Measurements from ENCODE around the gene GTF2A1L. TPM values are rescaled to one million over a fixed set of nuclear protein-coding genes. Genes with fewer than 3 reads are reported as not detected.
"Not testable (repeated sequence)": the region's sequence is repeated elsewhere in the genome, so short reads cannot be mapped to it uniquely, and the experiment has no call there.

GTF2A1L gene
- total RNA-seq, 1 donor from 2014 or later, result not detected

DNA sequence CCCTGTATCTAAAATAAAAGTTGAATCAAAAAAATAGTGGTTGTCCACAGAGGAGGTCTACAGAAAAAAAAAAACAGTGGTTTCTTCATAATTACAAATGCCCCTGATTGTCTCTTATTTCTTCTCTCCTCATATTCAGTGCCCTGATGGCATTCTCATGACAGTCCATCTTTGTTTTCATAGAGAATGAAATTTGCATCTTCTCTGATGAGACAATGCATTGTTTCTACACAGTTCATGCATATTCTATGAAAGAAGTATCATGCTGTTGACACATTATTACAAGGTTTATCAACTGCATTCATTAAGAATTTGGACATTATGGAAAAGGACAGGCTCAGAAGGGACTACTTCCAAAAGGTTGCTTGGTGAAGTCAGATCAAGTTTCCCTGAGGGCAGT, 78.3 kb downstream of the GTF2A1L start:
- no peak for DNase-seq (ENCODE audit: extremely low read depth, low read depth, low spot score)

DNA sequence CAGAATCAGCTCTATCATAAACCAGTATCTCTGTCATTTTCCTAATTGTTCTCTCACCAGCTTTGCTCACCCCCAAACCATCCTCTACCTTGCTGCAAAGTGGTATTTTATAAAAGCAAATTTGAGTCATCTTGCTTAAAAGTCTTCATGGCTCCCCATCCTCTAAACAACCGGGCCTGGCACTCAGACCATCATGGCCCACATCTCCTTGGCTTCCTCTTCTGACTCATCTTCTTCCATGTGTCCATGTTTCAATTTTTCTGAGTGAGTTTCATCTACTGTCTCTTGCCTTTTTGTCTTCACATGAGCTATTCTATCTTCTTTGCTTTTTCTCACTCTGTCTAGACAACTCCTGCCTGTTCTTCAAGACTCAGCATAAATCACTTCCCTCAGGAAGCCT, 79.2 kb downstream of the GTF2A1L start:
- no peak for DNase-seq (ENCODE audit: extremely low read depth, low read depth, low spot score)

GRCh38 chr2:48699348-48699930, 81.8 kb downstream of the GTF2A1L start:
- DNase-seq (ENCODE audit: extremely low read depth, low read depth, low spot score), result no peak

GRCh38 chr2:48703621-48704020, 86.0 kb downstream of the GTF2A1L start:
- not testable (repeated sequence) for DNase-seq (ENCODE audit: extremely low read depth, low read depth, low spot score)

GRCh38 chr2:48707466-48707865, 89.8 kb downstream of the GTF2A1L start:
- DNase-seq (ENCODE audit: extremely low read depth, low read depth, low spot score), result no peak

DNA sequence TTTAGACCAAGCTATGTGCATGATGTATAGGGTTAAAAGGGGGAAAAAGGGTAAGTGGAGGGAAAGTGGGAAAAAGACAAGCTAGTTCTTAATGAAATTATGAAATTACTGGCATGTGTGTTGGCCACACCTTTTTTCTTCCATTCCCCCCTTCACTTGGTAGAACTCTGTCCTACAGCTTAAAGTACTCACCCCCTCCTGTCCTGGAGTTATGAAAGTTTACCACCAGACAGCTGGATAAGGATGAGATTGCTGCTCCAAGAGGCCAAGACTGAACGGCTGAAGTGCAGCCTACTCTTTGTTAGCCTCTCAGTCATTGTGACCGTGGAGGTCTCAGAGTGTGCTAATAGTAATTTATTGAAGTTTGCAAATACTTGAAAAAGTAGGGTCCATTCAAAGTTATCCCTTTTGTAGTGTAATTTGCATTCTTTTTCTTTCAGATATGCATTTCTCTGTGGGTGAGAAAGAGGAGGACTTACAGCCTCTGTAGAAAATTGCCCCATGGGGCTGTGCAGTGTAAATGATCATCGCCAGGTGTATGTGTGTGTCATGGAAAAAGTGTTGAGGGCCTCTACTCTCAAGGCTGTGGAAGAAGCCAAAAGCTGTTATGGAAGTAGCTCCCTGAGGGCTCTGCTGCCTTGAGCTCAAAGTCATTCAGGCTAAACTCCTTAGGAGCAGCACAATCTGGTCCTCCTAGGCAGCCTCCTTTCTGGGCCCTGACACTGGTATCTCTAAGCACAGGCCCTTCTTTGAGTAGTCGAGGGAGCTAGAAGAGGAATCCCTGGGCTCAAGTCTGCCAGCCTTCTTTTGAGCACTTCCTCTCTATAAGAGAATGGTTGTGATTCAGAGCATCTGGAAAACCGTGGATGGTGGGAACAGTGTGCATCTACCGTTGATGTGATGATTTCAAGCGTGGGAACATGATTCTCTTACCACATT, 91.7 kb downstream of the GTF2A1L start:
- DNase-seq (ENCODE audit: extremely low read depth, low read depth, low spot score), result no peak

- DNase-seq (ENCODE audit: extremely low read depth, low read depth, low spot score), result no peak
Measured at GRCh38 chr2:48711343-48711742, 93.7 kb downstream of the GTF2A1L start.

DNA sequence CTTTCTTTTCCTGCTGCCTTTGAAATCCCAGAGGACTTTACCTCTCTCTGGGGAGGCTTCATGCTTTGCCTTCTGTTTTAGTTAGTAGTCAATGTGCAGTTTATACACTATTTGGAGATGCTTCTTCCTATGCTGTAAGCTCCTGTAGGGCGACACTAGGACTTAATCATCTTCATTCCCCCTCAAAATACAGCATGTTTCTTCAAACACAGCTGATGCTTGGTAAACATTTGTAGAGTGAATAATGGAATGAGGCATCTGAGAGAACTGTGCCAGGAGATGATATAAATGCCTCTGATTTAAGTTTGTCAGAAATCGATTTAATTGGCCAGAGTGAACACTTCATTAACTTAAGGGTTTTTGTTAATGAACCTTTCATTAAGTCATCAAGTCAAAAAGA, 94.5 kb downstream of the GTF2A1L start:
- DNase-seq (ENCODE audit: extremely low read depth, low read depth, low spot score), result no peak

DNA sequence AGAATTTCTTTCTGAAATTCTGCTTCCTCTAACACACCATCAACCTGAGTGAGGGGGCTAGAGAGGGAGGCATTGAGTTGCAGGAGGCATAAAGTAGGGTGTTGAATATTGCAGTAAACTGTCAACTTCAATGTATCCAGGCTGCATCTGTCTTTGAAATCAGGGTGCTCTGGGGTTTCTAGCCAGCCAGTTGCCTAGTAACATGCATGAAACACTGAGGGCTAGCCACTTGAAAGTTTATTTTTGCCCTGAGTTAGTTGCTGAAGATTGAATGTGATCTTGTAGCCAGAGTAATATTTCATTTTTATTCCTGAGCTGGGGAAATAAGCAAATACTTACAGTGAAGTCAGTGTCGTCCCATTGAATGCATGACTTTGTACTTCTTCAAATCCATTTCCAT, 96.0 kb downstream of the GTF2A1L start:
- DNase-seq (ENCODE audit: extremely low read depth, low read depth, low spot score), result no peak

DNA sequence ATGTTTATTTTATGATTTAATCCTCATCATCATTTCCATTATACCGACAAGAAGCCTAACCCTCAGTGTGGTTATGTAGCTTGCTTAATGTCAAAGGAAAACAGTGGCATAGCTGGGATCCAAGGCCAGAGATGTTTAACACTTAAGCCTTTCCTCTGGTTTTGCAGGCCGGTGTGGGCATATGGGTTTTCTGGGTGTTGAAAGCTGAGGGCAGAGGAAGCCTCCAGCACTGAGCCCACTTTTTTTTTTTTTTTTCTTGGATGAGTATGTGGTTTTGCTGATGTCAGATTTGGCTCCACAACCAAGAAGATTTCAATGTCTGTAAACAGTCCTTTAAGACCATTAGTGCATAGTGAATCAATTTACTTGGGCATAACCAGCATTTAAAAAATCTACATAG, 96.6 kb downstream of the GTF2A1L start:
- no peak for DNase-seq (ENCODE audit: extremely low read depth, low read depth, low spot score)

- DNase-seq (ENCODE audit: extremely low read depth, low read depth, low spot score), result no peak
Measured at GRCh38 chr2:48715042-48715899, 97.6 kb downstream of the GTF2A1L start.

- DNase-seq (ENCODE audit: extremely low read depth, low read depth, low spot score), result no peak
Measured at GRCh38 chr2:48715956-48716355, 98.3 kb downstream of the GTF2A1L start.

- DNase-seq (ENCODE audit: extremely low read depth, low read depth, low spot score), result no peak
Measured at GRCh38 chr2:48717846-48718245, 100.2 kb downstream of the GTF2A1L start.

- DNase-seq (ENCODE audit: extremely low read depth, low read depth, low spot score), result no peak
Measured at GRCh38 chr2:48719480-48720177, 102.0 kb downstream of the GTF2A1L start.

DNA sequence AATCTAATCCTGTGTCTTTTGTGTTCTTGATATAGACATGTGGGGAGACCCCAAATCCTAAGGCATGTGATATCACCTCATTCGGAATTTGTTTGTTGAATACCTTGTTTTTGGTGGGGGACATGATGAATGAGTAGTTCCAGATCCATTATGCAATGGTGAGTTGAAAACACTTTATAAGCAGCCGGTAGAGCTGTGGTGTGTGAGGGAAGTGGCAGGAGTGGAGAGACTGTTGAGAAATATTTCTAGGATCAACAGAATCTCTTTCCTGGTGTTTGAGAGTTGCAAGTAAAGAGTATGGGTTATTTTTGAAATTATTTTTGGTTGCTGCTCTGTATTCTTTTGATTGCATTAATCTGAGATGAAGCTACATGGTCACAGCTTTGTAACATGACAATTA, 103.5 kb downstream of the GTF2A1L start:
- no peak for DNase-seq (ENCODE audit: extremely low read depth, low read depth, low spot score)

DNA sequence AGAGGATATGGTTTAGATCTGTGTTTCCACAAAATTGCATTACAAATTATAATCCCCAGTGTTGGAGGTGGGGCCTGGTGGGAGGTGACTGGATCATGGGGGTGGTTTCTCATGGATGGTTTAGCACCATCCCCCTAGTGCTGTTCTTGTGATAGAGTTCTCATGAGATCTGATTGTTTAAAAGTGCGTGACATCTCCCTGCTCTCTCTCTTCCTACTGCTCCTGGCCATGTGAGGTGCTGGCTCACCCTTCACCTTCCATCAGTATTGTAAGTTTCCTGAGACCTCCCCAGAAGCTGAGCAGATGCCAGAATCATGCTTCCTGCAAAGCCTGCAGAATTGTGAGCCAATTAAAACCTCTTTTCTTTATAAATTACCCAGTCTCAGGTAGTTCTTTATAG, 104.7 kb downstream of the GTF2A1L start:
- DNase-seq (ENCODE audit: extremely low read depth, low read depth, low spot score), result no peak

DNA sequence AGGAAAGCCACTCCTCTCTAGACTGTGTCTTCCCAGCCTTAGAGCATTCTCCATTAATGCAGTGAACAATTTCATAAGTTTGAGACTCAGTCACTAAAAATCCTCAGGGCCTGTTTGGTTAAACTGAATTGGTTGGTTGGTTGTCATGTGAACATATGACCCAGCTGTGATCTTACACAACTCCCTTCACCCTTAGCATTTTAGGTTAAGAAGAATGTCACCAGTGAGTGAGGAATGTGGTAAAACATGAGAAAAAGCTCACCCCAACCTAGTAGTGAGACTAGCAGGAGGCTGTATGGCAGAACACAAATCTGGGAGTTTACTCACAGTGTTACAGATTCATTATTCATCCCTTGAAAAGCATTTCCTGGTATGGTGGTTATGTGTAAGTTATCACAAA, 105.5 kb downstream of the GTF2A1L start:
- no peak for DNase-seq (ENCODE audit: extremely low read depth, low read depth, low spot score)

GRCh38 chr2:48724278-48724677, 106.6 kb downstream of the GTF2A1L start:
- no peak for DNase-seq (ENCODE audit: extremely low read depth, low read depth, low spot score)

DNA sequence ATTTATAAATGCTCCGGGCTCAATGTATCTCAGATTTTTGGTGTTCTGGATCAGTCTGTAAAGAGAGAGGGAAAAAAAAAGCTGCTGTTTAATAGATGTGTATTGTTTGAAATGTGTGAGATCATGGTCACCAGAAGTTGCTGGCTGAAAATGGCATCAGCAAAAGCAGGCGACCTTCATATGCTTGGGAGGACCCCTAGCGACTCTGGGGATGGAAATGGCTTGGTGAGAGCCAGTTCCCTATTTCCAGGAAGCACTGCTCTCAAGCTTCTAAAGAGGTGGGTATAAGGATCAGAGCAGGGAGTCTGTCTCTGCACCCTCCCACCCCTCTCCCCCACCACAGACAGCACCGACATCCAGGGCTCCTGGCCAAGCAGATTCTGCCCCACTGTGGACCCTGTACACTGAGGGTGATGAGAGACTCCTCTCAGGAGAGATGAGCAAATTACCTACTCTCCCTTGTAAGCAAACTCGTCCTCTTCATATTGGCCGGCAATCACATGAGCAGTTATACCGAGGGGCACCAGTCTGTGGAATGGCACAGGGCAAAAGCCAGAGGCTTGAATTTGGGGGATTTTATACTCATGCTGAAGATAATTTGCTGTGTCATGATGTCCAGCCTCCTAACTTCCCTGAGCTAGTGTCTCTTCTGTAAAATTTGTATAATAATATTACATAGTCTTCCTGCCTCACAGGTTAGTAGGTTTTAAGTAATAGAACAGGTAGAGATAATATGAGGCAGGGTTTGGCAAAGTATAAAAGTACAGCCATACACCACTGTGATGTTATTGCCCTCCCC, 108.2 kb downstream of the GTF2A1L start:
- DNase-seq (ENCODE audit: extremely low read depth, low read depth, low spot score), result no peak

- DNase-seq (ENCODE audit: extremely low read depth, low read depth, low spot score), result no peak
Measured at GRCh38 chr2:48727560-48727959, 109.9 kb downstream of the GTF2A1L start.
